HEK293T (cell line): Measurements from ENCODE around the gene CLMP.
A peak's percentile ranks its signal among the peaks of the same experiment; 100 is the strongest.

ENCODE experiments used
- CTCF ChIA-PET: fragments of 350-600 bp; formaldehyde crosslinking; extraction: SDS; loops from one replicate; lab custom pipeline; 2021; ENCODE audit warnings: antibody characterized with exemption, inconsistent platforms; lab: Yijun Ruan, JAX
- POLR2A ChIA-PET: fragments of 350-600 bp; formaldehyde crosslinking; extraction: SDS; loops from one replicate; lab custom pipeline; 2020; ENCODE audit warnings: antibody characterized with exemption, inconsistent platforms; lab: Yijun Ruan, JAX
- DNase-seq: peaks from one replicate; pipeline ENCODE4 v3.0.0; 2012; ENCODE audit warnings: mixed read lengths; ENCODE audit errors: extremely low spot score
- ARNT ChIP-seq: fragments of 450-650 bp; IDR thresholded peaks from 2 replicates; pipeline ENCODE4 v1.6.1; 2017; ENCODE audit warnings: mild to moderate bottlenecking
- BHLHE40 ChIP-seq: fragments of 450-650 bp; IDR thresholded peaks from 2 replicates; pipeline ENCODE4 v1.6.1; 2016; ENCODE audit warnings: mild to moderate bottlenecking, moderate library complexity, borderline replicate concordance
- CTBP1 ChIP-seq: fragments of 450-650 bp; IDR thresholded peaks from 2 replicates; pipeline ENCODE4 v1.6.1; 2016; ENCODE audit warnings: borderline replicate concordance
- ELF4 ChIP-seq: fragments of 450-650 bp; IDR thresholded peaks from 2 replicates; pipeline ENCODE4 v1.6.1; 2017; ENCODE audit warnings: antibody characterized with exemption
- FOXA1 ChIP-seq: fragments of 450-650 bp; IDR thresholded peaks from 2 replicates; pipeline ENCODE4 v1.6.1; 2016; ENCODE audit warnings: mild to moderate bottlenecking
- FOXK2 ChIP-seq: fragments of 450-650 bp; IDR thresholded peaks from 2 replicates; pipeline ENCODE4 v1.6.1; 2016; ENCODE audit warnings: mild to moderate bottlenecking
- FOXM1 ChIP-seq: fragments of 450-650 bp; IDR thresholded peaks from 2 replicates; pipeline ENCODE4 v1.6.1; 2017; ENCODE audit warnings: mild to moderate bottlenecking, borderline replicate concordance
- HDGF ChIP-seq: fragments of 450-650 bp; IDR thresholded peaks from 2 replicates; pipeline ENCODE4 v1.6.1; 2017; ENCODE audit warnings: antibody characterized with exemption, borderline replicate concordance
- L3MBTL2 ChIP-seq: fragments of 450-650 bp; conservative IDR thresholded peaks from 2 replicates; pipeline ENCODE4 v1.6.1; 2016; ENCODE audit warnings: mild to moderate bottlenecking
- LEF1 ChIP-seq: fragments of 450-650 bp; IDR thresholded peaks from 2 replicates; pipeline ENCODE4 v1.6.1; 2017; ENCODE audit warnings: mild to moderate bottlenecking, borderline replicate concordance
- NFRKB ChIP-seq: fragments of 450-650 bp; IDR thresholded peaks from 2 replicates; pipeline ENCODE4 v1.6.1; 2016; ENCODE audit warnings: mild to moderate bottlenecking, moderate library complexity
- SP1 ChIP-seq: fragments of 450-650 bp; IDR thresholded peaks from 2 replicates; pipeline ENCODE4 v1.6.1; 2017
- SUZ12 ChIP-seq: fragments of 450-650 bp; IDR thresholded peaks from 2 replicates; pipeline ENCODE4 v1.6.1; 2016; ENCODE audit warnings: mild to moderate bottlenecking
- TARDBP ChIP-seq: fragments of 450-650 bp; IDR thresholded peaks from 2 replicates; pipeline ENCODE4 v1.6.1; 2016
- ZNF384 ChIP-seq: fragments of 450-650 bp; IDR thresholded peaks from 2 replicates; pipeline ENCODE4 v1.6.1; 2016
- TF ChIP-seq, protein P1 (sequence below): fragments of 450-650 bp; IDR thresholded peaks from 2 replicates; pipeline ENCODE4 v1.6.1; 2016

CLMP gene

DNA sequence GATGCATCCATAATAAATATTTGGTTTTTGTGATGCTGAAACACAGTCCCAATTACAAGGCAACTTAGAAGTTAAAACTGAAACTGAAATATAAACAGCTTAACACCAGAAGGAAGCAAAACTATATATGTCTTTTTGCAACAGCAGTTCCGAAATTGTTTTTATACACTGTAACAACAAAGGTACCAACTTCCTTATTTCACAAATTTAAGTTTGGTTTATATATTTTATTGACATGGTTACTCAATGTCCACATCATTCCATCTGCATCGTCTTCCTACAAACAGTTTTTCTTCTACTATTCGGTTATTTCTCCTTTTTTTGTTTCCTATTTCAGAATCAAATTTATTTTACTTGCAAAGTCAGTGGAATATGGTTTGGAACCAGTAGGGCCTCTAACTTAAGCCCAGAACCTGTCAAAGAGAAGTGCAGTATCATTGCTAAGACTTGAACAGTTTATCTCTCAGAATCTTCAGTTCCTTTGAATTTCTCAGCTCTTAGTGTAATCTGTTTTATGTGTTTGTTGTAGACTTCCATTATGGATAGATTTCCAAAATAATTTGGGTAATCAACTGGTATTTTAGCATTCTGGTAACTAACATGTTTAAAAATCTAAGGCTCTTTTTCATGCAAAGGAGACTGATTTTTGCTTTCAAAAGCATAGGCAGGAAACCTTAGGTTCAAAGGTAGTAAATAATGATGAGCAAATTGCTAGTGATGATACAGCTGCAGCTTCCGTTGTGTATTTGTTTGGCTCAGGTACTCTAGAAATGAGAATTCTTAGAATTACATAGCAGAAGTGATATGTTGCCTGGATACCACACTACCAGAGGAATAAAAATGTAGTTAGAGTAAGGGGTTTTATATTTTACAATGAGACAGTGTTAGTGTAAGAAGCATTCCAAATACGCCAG is 124.9 kb downstream of the CLMP start:
- DNase-seq: no peak
- ChIA-PET CTCF (interaction anchor here (1.2 kb wide), 1 partner anchor 191 kb away, joined by 3 read pairs; no protein-coding TSS in a partner anchor), POLR2A (interaction anchor here (1.5 kb wide), 1 partner anchor 8 kb away, joined by 4 read pairs; the partner anchor contains the start of gene HSPA8)
- TF ChIP-seq LEF1 (no peak), HDGF (no peak), ZNF384 (no peak), L3MBTL2 (no peak), FOXA1 (no peak), ARNT (no peak), ELF4 (no peak), SP1 (no peak), BHLHE40 (no peak), CTBP1 (no peak), FOXM1 (no peak), FOXK2 (no peak)

DNA sequence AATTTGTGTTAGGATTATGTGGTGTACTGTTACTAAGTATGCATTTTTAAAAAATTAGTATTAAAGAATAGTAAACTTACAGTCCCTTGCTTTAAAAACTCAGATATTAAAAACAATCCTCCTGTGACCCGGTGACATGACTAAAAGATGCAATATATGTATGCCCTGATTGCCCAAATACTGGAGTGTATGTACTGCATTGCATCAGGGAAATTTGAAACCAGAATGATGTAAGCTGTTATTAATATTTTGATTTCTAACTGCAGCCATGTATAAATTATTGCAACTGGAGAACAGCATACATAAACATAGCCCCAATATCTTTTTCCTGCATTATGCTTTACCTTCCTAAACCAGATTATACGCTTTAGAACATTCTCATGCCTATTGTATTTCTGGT is 129.4 kb downstream of the CLMP start:
- TF ChIP-seq NFRKB (no peak), FOXA1 (no peak), ELF4 (no peak), ARNT (no peak), L3MBTL2 (no peak), SP1 (no peak), FOXK2 (no peak), CTBP1 (no peak), FOXM1 (no peak), HDGF (no peak), TARDBP (no peak), ZNF384 (no peak), SUZ12 (no peak)
- TF ChIP-seq, protein P1, sequence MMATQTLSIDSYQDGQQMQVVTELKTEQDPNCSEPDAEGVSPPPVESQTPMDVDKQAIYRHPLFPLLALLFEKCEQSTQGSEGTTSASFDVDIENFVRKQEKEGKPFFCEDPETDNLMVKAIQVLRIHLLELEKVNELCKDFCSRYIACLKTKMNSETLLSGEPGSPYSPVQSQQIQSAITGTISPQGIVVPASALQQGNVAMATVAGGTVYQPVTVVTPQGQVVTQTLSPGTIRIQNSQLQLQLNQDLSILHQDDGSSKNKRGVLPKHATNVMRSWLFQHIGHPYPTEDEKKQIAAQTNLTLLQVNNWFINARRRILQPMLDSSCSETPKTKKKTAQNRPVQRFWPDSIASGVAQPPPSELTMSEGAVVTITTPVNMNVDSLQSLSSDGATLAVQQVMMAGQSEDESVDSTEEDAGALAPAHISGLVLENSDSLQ: no peak
- CTCF ChIA-PET: no interaction called here
- POLR2A ChIA-PET: interaction anchor here (1.2 kb wide), 1 partner anchor 11 kb away, joined by 4 read pairs; no protein-coding TSS in a partner anchor
- no peak for DNase-seq

DNA sequence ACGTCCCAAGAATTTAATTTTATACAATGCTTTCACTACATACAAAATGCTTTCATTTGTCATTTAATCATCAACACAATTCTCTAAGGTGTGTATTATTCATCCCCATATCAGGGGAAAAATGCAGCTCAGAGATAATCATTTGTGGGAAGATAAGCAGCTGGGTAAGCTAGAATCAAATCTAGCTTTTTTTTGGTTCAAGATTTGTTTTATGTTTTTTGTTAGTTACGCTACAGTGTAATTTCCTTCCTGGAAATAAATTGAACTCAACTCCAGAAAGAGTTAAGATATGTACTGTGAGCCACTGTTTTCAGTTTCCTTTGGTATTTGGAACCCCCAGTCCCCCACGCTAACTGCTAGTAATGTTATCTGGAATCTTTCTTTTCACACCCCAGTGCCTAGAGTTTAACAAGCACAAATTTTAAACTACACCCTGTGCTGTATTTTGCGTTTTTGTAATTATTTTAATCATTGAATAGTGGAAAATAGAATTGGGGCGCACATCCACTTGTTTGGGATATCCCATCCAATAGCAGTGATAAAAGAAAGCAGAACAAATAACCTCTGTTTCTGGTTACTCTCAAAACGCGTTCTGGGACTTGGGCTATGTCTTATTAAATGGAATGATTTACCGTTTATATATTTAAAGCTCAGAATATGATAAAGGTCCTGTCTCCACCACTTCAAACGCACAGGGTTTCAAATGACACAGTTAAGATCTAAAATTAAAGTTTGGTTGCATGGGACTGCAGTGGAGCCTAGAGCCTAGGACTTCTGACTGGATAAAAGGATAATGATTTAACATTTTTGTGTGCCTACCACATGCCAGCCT is 131.0 kb downstream of the CLMP start:
- ChIA-PET CTCF (interaction anchor here (0.9 to 1.0 kb wide), 2 partner anchors 39 to 180 kb away, joined by 3 to 6 read pairs; no protein-coding TSS in a partner anchor), POLR2A (interaction anchor here (1.2 kb wide), 1 partner anchor 19 kb away, joined by 4 read pairs; no protein-coding TSS in a partner anchor)
- DNase-seq: no peak
- no peak for TF ChIP-seq FOXA1
- TF ChIP-seq, protein P1: peak; percentile 35; the same call in 1 of the 2 replicates

DNA sequence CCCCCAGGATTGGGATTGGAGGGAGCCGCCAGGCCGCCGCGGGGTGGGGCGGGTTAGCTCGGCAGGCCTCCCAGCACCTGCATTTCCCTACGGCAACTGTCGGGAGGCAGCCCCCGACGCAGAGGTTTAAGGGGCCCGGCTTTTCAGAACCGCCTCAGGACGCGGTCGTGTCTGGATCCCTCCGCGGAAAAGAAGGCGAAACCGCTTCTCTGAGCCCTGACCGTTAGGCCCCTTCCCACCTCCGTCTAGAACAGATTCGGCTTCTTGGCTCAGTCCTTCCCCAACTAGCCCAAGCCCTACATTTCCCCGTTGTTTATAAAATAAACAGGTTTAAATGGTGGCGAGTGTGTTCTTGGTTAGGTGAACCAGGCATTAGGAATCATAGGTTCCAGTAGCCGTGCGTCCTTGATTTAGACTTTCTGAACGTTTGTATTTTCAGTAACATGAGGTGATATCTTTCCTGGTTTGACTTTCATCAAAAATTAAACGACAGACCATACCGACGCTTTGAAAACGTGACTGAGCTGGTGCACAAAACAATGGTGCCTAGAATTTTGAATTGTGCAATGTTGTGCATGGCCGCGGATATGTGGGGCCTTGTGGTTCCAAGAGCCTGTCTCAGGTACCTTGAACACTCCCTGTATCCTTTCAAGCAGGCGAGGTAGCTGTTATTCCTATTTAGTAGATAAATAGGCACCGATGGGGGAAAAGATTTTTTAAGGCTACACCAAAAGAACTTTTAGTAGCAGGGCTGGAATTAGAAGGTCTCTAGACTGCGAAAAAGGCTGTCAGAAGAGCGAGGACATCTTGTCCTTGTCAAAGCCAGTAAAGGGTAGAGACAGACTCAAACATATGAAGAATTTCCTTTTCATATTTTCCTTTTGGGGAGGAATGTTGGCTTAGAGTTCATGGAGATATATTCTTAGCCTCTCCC is 131.9 kb downstream of the CLMP start:
- no peak for DNase-seq
- CTCF ChIA-PET: interaction anchor here (0.9 kb wide), 1 partner anchor 181 kb away, joined by 6 read pairs; no protein-coding TSS in a partner anchor
- no peak for TF ChIP-seq SP1
- TF ChIP-seq NFRKB: 0 out of 2 replicates have a peak, but pooled peaks have one; percentile 42
- POLR2A ChIA-PET: interaction anchor here (1.0 to 2.2 kb wide), 3 partner anchors 16 to 20 kb away, joined by 4 to 20 read pairs (median 6); no protein-coding TSS in a partner anchor

DNA sequence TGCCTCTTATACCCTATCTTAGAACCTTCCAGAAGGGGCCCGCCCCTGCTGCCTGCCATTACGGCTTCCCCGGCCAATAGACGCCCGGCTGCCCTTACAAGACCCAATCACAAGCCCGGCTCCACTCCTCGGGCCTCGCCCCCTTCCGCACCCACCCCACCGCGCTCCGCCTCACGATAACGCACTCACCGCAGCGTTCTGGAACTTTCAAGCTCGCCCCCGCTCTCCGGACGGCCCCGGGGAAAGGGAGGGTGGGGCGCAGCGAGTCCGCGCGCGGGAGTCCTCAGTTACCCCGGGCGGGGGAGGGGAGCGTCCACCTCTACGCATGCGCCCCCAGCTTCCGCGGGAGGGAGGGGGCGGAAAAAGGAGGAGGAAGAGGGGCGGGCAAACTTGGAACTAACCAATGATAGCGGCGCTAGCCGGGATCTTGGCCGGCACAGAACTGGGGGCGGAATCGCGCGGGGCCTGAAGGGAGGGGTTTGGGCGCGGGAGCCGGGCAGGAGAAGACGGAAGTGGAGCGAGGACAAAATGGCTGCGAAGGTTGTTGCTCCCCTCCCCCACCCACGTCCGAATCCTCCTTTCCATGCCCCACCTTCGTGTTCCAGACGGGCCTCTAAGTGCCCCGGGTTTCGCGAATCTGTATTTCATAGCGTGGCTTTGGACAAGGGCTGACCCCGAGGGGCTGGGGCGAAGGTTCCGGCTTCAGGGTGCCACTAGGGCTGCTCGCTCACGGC is 132.7 kb downstream of the CLMP start:
- peak; percentile 92 for DNase-seq
- no peak for TF ChIP-seq ZNF384
- TF ChIP-seq L3MBTL2: no peak
- TF ChIP-seq SP1: no peak
- peak; percentile 95 for TF ChIP-seq NFRKB
- TF ChIP-seq BHLHE40: no peak
- TF ChIP-seq, protein P1: peak; percentile 67
- no peak for TF ChIP-seq FOXA1
- TF ChIP-seq HDGF: no peak
- peak; percentile 74 for TF ChIP-seq ELF4
- ChIA-PET CTCF (interaction anchor here (0.8 to 0.9 kb wide), 2 partner anchors 26 to 40 kb away, joined by 3 to 6 read pairs; no protein-coding TSS in a partner anchor), POLR2A (interaction anchor here (0.6 to 2.2 kb wide), 24 partner anchors 8 to 350 kb away, joined by 3 to 20 read pairs (median 4); no protein-coding TSS in a partner anchor)
